Skeletal muscle satellite cell (primary cell): ENCODE results near the gene CCT7.
A peak's percentile ranks its signal among the peaks of the same experiment; 100 is the strongest.

Experiments used
- H3K27me3 ChIP-seq: 2 replicates; pipeline ENCODE4 v1.7.0; 2013; ENCODE audit warnings: low read length; ENCODE audit not compliant: control insufficient read depth, insufficient read depth
- H3K36me3 ChIP-seq: 2 replicates; pipeline ENCODE4 v1.7.0; 2013; ENCODE audit warnings: mild to moderate bottlenecking, control low read depth, low read length; ENCODE audit not compliant: insufficient read depth
- H3K4me1 ChIP-seq: 2 replicates; pipeline ENCODE4 v1.7.0; 2013; ENCODE audit warnings: low read length; ENCODE audit not compliant: control insufficient read depth, insufficient read depth
- H3K4me2 ChIP-seq: 2 replicates; pipeline ENCODE4 v1.7.0; 2013; ENCODE audit warnings: mild to moderate bottlenecking, low read length
- H3K4me3 ChIP-seq: 2 replicates; pipeline ENCODE4 v1.7.0; 2013; ENCODE audit warnings: low read length
- H3K9ac ChIP-seq: 2 replicates; pipeline ENCODE4 v1.7.0; 2013; ENCODE audit warnings: mild to moderate bottlenecking, low read depth, low read length, moderate library complexity
- H3K9me3 ChIP-seq: replicated peaks from 2 replicates; pipeline ENCODE4 v1.7.0; 2013; ENCODE audit warnings: mild to moderate bottlenecking, control low read depth, low read length

Gene CCT7

DNA sequence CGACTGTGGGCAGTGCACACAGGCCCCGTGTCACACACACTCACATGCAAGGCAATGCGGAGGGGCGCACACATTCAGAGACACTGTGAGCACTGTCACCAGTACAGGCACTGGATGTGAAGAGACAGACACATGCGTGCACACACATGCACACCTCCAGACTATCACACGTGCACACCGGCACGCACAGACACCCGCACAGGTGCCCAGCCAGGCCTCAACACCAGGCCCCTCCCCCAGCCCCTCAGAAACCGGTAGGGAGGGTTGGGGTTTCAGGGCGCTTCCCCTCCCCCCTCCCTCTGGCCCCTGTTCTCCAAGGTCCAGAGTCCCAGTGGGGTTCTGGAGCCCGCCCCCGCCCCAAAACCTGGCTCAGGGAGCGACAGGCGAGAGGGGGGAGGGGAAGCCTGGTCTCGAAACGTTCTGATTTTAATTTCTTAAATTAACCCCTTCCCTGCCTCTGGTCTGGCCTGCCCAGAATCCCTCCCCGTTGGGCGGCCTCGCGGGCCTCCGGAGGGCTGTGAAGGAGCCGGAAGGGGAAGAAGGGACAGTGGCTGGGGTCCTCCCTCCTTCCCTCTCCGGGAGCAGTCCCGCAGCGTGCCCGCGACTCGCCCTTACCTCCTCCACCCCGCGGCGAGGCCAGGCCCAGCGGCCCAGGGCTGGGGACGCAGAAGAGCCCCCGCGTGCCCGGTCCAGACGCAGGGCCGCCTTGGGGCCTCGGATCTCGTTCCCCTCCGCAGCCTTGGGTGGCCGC, 49.6 kb downstream of the CCT7 start:
- peaks cover 46% of the 10 kb centered on the region for H3K27me3 ChIP-seq
- H3K4me3 ChIP-seq = peak overlapping the region; percentile 79

DNA sequence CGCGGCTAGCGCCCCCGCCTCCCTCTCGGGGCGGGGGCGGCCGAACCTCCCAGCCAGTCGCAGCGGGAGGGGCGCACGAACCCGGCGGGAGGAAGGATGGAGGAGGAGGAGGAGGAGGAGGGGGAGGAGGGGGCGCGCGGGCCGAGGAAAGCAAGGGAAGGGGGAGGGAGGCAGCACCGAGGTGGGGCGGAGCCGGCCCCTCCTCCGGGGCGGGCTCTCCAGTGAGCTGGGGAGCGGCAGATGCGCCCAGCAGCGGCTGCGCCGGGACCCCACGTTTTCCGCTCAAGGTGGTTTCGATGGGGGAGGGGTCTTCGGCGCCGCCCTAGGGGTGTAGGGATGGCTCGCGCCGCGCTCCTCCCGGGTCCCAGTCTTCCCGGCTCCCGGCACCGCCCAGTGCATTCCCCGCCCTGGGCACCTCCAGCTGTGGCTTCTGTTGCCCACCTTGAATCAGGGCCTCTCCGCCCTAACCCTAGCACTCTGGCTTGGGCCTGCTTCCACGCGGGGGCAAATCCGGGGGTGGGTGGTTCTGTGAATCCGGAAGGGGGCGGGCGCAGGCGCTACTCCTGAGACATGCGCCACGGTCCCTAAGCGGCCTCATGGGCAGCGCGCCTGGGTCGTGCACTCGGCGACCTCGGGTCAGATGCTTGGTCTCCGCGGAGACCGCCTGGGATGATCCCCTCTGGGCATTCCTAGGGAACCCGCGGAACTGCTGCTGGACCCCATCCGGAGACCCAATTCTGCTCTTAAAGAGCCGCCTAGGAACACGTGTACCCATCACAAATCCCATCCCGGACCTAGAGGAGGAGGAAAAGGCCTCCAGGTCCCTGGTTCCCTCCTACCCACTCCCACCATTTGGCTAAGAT, 50.4 kb downstream of the CCT7 start, which contains the start of gene FBXO41:
Gene FBXO41 (minus strand): TSS at position 183 of the 863 bp plus-strand sequence. CDS start 14,848 bp downstream, outside the sequence.
- Histone ChIP-seq H3K36me3 (no peaks in the 10 kb centered on the region), H3K9ac (peak within 1 kb of the TSS; percentile 75), H3K27me3 (peaks cover 49% of the 10 kb centered on the region)

More for the DNA sequence above, 49.6 kb downstream of the CCT7 start:
- peaks cover 7% of the 10 kb centered on the region for H3K4me1 ChIP-seq
- H3K9me3 ChIP-seq = no peaks in the 10 kb centered on the region
- peak overlapping the region; percentile 98 for H3K4me2 ChIP-seq
- no peaks in the 10 kb centered on the region for H3K36me3 ChIP-seq
- H3K9ac ChIP-seq = peak overlapping the region; percentile 75

DNA sequence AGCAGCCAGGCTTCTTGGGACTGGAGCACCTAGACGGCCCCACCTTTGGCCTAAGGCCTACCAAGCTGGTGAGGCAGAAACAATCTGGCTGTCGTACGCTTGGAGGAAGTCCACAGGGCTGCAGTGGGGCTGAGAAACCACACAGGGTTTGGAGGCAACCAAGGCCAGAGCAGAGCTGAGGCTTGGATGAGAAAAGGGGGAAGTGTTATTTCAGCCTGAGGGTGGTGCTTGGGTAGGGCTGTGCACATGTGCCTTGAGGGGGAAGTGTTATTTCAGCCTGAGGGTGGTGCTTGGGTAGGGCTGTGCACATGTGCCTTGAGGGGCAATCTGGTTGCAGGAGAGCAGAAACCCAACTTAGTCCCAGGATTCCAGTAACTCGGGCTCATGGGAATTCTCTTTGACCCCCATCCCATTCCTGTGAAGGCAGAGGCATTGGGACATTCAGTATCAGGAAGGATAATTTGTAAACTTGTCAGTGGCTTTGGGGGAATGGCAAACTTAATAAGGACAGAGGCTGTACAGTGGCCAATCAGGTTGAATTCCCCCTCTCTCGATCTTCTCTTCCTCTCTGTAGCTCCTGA, 51.1 kb downstream of the CCT7 start:
- H3K9ac ChIP-seq = no peak overlapping the region

More for the DNA sequence above, 50.4 kb downstream of the CCT7 start, which contains the start of gene FBXO41:
- Histone ChIP-seq H3K4me1 (peaks cover 7% of the 10 kb centered on the region), H3K9me3 (no peaks in the 10 kb centered on the region), H3K4me2 (peak within 1 kb of the TSS; percentile 98), H3K4me3 (peak within 1 kb of the TSS; percentile 79)

DNA sequence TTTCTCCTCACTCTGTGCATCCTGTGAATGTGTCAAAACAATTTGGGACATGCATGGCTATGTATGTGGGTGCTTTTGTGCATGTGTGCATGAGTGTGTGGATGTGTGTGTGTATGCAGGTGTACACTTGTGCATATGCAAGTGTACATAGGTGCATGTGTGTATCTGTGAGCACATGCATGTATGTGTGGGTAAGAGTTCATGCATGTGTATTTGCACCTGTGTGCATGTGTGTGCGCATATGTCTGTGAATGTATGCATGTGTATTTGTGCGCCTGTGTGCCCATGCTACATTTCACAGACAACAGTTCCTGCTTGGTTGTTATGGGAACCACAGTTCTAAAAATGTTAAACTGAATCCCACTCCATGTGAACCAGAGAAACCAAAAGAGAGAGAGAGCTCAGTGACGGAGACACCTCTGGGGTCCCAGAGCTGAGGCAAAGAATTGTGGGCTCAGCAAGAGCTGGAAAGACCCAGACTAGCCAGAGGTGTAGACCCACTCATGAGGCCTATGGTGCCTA, 52.1 kb downstream of the CCT7 start:
- Histone ChIP-seq H3K4me3 (no peak overlapping the region), H3K27me3 (peaks cover 65% of the 10 kb centered on the region), H3K9ac (no peak overlapping the region), H3K4me1 (peaks cover 8% of the 10 kb centered on the region), H3K4me2 (no peak overlapping the region), H3K9me3 (no peaks in the 10 kb centered on the region), H3K36me3 (no peaks in the 10 kb centered on the region)

More for the DNA sequence above, 51.1 kb downstream of the CCT7 start:
- Histone ChIP-seq H3K4me3 (no peak overlapping the region), H3K27me3 (peaks cover 56% of the 10 kb centered on the region), H3K4me1 (peaks cover 7% of the 10 kb centered on the region), H3K36me3 (no peaks in the 10 kb centered on the region), H3K4me2 (peak overlapping the region; percentile 98), H3K9me3 (no peaks in the 10 kb centered on the region)

DNA sequence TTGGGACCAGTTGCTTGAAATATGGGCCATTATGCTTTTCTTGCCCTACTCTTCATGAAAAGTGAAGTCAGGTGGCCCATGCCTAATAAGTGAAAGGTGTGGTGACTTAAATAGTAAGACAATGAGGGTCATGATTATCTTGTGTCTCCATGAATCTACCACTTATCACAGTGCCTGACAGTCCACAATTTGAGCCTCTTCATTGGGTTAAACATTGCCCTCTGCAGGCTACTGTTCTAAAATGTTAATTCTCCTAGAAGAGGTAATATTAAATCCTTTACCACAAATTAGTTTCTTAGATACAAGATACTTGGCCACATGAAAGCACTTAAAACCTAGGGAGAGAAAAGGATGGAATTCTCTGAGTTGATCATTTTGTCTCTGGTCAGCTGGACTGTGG, 55.2 kb downstream of the CCT7 start:
- Histone ChIP-seq H3K9ac (no peak overlapping the region), H3K9me3 (no peaks in the 10 kb centered on the region), H3K4me1 (peaks cover 12% of the 10 kb centered on the region), H3K4me3 (no peak overlapping the region), H3K4me2 (no peak overlapping the region), H3K36me3 (no peaks in the 10 kb centered on the region), H3K27me3 (peaks cover 96% of the 10 kb centered on the region)

GRCh38 chr2:73290049-73290839, 56.1 kb downstream of the CCT7 start:
- Histone ChIP-seq H3K4me1 (peaks cover 5% of the 10 kb centered on the region), H3K4me3 (no peak overlapping the region), H3K9ac (no peak overlapping the region), H3K4me2 (no peak overlapping the region), H3K36me3 (no peaks in the 10 kb centered on the region), H3K9me3 (no peaks in the 10 kb centered on the region), H3K27me3 (peaks cover 99% of the 10 kb centered on the region)

GRCh38 chr2:73291093-73291460, 57.0 kb downstream of the CCT7 start:
- Histone ChIP-seq H3K27me3 (peaks cover 99% of the 10 kb centered on the region), H3K36me3 (no peaks in the 10 kb centered on the region), H3K9me3 (no peaks in the 10 kb centered on the region), H3K4me1 (peaks cover 5% of the 10 kb centered on the region), H3K9ac (no peak overlapping the region), H3K4me3 (peak overlapping the region; percentile 51), H3K4me2 (peak overlapping the region; percentile 83)

GRCh38 chr2:73291461-73292315, 57.6 kb downstream of the CCT7 start:
- H3K27me3 ChIP-seq = peaks cover 99% of the 10 kb centered on the region

DNA sequence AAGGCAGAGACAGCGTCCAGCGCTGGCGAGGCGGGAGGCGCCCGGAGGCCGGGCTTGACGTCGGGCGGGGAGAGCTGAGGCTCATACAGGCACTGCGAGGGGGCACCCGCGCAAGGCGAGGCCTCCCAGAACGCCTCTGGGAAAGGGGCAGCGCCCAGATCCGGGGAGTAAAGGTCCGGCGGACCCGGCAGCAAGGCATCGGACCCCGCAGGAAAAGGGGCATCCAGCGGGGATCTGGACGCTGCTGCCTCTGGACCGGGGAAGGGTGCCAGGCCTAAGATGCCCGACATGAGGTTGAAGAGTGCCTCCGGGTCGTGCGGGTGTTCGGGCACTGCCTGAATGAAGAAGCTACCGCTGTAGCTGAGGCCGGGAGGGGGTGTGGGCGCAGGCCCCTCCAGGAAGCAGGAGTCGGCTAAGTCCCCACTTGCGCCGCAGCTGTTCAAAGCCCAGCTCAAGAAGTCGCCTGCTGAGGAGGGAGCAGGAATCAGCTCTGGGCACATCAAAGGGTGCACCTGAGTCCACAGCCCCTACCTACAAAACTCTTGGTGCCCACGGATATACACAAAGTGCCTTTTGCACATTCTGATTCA, 58.3 kb downstream of the CCT7 start:
- no peaks in the 10 kb centered on the region for H3K9me3 ChIP-seq
- peaks cover 5% of the 10 kb centered on the region for H3K4me1 ChIP-seq
- H3K4me3 ChIP-seq = no peak overlapping the region
- H3K4me2 ChIP-seq = no peak overlapping the region
- H3K27me3 ChIP-seq = peaks cover 99% of the 10 kb centered on the region
- no peaks in the 10 kb centered on the region for H3K36me3 ChIP-seq
- H3K9ac ChIP-seq = no peak overlapping the region

More at GRCh38 chr2:73291461-73292315, 57.6 kb downstream of the CCT7 start:
- H3K36me3 ChIP-seq = no peaks in the 10 kb centered on the region
- peak overlapping the region; percentile 51 for H3K4me3 ChIP-seq
- no peak overlapping the region for H3K9ac ChIP-seq
- H3K9me3 ChIP-seq = no peaks in the 10 kb centered on the region
- peaks cover 5% of the 10 kb centered on the region for H3K4me1 ChIP-seq
- H3K4me2 ChIP-seq = peak overlapping the region; percentile 83
